Stomach smooth muscle (tissue), 2 donors: ENCODE measurements around the gene MED27.

Experiments used
- H3K27ac ChIP-seq: one replicate; pipeline ENCODE4 v1.7.0; 2013; ENCODE audit warnings: mild to moderate bottlenecking, low read length, inconsistent platforms
- H3K27me3 ChIP-seq, 2 donors: one replicate each; pipeline ENCODE4 v1.7.0; 2013; ENCODE audit warnings: low read length in 2 of 2; ENCODE audit not compliant: insufficient read depth in 2 of 2, control insufficient read depth in 1 of 2
- H3K36me3 ChIP-seq, 2 donors: one replicate each; pipeline ENCODE4 v1.7.0; 2013; ENCODE audit warnings: low read length in 2 of 2; ENCODE audit not compliant: control insufficient read depth in 2 of 2, insufficient read depth in 2 of 2
- H3K4me1 ChIP-seq: one replicate; pipeline ENCODE4 v1.7.0; 2013; ENCODE audit warnings: low read length; ENCODE audit not compliant: control insufficient read depth, insufficient read depth
- H3K4me3 ChIP-seq, 2 donors: one replicate each; pipeline ENCODE4 v1.7.0; 2013; ENCODE audit warnings: low read length in 2 of 2
- H3K9ac ChIP-seq, 2 donors: one replicate each; pipeline ENCODE4 v1.7.0; 2013; ENCODE audit warnings: low read length in 2 of 2, mild to moderate bottlenecking in 1 of 2
- H3K9me3 ChIP-seq, 2 donors: one replicate each; pipeline ENCODE4 v1.7.0; 2013; ENCODE audit warnings: low read length in 2 of 2; ENCODE audit not compliant: control insufficient read depth in 2 of 2
- donor health status: healthy.
- donor health status: Pancreatic carcinoma.

The MED27 gene

DNA sequence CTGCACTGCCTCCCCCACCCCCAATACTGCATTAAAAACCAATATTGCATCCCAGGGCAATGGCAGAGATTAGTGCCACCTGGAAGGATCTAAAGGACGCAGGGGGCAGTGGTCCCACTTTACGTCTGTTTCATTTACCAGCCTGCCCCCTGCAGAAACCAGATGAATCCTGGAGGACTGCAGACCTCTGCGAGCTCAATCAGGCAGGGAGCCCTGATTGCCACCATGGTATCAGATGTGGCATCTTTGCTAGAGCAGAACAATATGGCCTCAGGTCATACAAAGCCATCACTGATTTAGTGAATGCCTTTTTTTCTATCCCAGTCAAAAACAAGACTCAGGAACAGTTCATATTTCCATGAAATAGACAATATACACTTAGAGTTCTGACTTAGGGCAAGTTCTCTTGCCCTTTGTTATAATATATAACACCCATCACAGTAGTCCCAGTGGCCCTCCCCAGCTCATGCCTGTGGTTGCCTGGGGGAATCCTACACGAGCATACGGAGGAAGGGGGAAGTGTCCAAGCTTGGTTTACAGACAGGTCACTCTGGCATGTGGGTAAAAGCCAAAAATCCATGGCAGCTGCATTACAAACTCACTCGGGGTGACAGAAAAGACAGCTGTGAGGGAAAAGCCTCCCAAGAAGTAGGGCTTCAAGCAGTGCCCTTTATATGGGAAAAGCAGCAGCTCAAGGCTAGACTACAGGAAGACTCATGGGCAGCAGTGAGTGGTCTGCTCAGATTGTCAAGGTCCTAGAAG is 85.1 kb downstream of the MED27 start:
- no peak overlapping the region for H3K27ac ChIP-seq

DNA sequence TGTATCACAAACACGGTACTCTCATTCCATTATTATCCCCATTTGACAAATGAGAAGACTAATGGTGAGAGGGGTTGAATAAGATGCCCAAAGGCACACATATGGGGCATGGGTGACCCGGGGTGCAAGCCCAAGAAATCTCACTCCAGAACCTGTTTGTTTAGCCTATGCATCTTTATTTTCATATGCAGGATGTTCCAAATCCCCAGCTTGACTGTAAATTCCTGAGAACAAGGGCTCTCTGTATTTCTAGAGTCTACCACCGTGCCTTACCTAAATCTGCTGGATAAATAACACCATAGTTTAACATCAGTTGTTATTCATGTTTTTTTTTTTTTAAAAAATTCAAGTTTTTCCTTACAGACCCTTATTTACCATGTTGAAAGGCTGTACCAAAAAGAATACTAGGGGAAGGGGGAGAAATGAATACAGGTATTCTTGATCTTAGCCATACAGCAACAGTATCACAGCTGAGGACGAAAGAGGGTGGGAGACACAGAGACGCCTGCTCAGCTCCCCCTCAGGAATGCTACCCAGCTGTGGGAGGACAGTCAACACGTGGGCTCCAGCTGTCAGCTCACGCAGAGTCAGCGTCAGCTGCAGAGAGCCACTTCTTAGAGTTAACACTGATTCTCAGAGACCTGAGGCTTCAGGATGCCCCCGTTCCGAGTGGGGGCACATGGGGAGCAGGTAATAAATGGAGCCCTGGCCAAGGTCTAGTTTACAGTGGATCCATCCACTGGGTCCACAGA is 86.6 kb downstream of the MED27 start:
- no peak overlapping the region for H3K9ac ChIP-seq
- H3K27ac ChIP-seq: no peak overlapping the region
- H3K36me3 ChIP-seq: peaks cover 0 to 5% of the 10 kb centered on the region in 2 donors
- H3K4me1 ChIP-seq: no peaks in the 10 kb centered on the region
- no peaks in the 10 kb centered on the region for H3K27me3 ChIP-seq
- no peaks in the 10 kb centered on the region for H3K9me3 ChIP-seq
- no peak overlapping the region for H3K4me3 ChIP-seq

More for the DNA sequence above, 85.1 kb downstream of the MED27 start:
- H3K4me1 ChIP-seq: no peaks in the 10 kb centered on the region
- H3K9ac ChIP-seq: no peak overlapping the region
- peaks cover 0 to 5% of the 10 kb centered on the region in 2 donors for H3K36me3 ChIP-seq
- H3K4me3 ChIP-seq: no peak overlapping the region
- no peaks in the 10 kb centered on the region for H3K27me3 ChIP-seq
- H3K9me3 ChIP-seq: no peaks in the 10 kb centered on the region

DNA sequence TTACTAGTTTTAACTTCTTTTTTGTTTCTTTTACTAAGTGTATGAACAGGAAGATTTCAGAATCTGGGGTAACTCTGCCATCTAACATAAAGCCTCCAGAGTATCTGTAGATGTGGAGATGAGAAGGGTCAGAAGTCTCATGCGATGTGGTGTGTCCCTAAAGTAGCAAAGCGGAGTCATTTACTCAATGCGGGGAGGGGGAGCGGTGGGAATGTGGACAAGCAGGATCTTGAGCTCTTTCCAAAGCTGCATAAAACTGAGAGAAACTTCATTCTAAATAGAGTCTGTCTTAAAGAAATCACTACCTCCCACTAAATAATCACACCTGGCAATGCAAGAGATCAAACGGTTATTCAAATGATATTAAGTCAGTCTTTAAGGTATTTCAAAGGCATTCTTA is 92.4 kb downstream of the MED27 start:
- no peaks in the 10 kb centered on the region for H3K9me3 ChIP-seq
- H3K4me3 ChIP-seq: no peak overlapping the region
- no peaks in the 10 kb centered on the region for H3K36me3 ChIP-seq
- H3K27ac ChIP-seq: no peak overlapping the region
- H3K27me3 ChIP-seq: no peaks in the 10 kb centered on the region
- H3K9ac ChIP-seq: no peak overlapping the region
- no peaks in the 10 kb centered on the region for H3K4me1 ChIP-seq

DNA sequence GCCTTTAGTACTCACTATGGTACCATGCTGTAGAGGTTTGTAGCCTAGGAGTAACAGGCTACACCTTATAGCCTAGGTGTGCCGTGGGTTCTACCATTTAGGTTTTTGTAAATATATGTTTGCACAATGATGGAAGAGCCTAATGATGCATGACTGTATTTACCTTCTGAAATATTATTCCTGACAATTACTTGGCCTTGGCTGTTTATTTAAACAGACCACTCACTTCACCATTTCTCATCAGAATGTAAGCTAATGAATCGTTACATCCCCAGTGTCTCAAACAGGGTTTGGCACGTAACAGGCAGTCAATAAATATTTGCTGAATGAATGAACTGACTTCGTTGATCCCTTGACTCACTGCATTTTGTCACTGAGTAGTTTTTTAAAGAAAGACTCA is 93.1 kb downstream of the MED27 start:
- no peak overlapping the region for H3K9ac ChIP-seq

DNA sequence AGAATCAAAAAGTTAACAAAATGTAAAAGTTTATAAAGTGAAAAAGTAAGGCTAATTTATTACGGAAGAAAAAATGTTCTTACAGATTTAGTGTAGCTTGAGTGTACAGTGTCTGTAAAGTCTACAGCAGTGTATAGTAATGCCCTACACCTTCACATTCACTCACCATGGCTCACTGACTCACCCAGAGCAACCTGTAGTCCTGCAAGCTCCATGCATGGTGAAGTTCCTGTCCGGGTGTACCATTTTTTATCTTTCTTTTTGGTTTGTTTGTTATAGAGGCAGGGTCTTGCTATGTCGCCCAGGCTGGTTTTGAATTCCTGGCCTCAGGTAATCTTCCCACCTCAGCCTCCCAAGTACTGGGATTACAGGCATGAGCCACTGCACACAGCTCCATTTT is 93.6 kb downstream of the MED27 start:
- H3K27me3 ChIP-seq: no peaks in the 10 kb centered on the region
- no peaks in the 10 kb centered on the region for H3K4me1 ChIP-seq
- H3K9ac ChIP-seq: no peak overlapping the region
- H3K36me3 ChIP-seq: no peaks in the 10 kb centered on the region
- no peak overlapping the region for H3K4me3 ChIP-seq
- no peaks in the 10 kb centered on the region for H3K9me3 ChIP-seq
- H3K27ac ChIP-seq: no peak overlapping the region

More for the DNA sequence above, 93.1 kb downstream of the MED27 start:
- Histone ChIP-seq H3K4me1 (no peaks in the 10 kb centered on the region), H3K27me3 (no peaks in the 10 kb centered on the region), H3K4me3 (no peak overlapping the region), H3K36me3 (no peaks in the 10 kb centered on the region), H3K27ac (no peak overlapping the region), H3K9me3 (no peaks in the 10 kb centered on the region)

DNA sequence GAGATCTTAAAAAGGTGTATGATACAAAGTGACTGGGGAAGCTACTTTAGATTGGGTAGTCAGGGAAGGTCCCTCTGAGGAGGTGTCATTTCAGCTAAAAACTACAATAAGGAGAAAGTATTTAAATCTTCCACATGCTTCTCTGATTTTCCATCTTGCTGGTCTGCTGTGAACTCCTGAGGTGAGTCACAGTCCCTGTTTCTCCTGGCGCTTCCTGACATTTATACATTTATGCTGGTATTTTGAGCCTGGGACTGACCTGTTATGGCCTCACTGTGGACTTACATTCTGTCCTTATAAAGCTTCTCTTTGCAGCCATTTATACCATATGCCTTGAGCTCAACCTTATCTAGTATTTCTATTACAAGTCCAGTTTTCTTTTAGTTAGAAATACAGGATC is 95.1 kb downstream of the MED27 start:
- Histone ChIP-seq H3K9me3 (no peaks in the 10 kb centered on the region), H3K9ac (no peak overlapping the region), H3K27ac (no peak overlapping the region), H3K36me3 (no peaks in the 10 kb centered on the region), H3K4me3 (no peak overlapping the region), H3K4me1 (no peaks in the 10 kb centered on the region), H3K27me3 (no peaks in the 10 kb centered on the region)

DNA sequence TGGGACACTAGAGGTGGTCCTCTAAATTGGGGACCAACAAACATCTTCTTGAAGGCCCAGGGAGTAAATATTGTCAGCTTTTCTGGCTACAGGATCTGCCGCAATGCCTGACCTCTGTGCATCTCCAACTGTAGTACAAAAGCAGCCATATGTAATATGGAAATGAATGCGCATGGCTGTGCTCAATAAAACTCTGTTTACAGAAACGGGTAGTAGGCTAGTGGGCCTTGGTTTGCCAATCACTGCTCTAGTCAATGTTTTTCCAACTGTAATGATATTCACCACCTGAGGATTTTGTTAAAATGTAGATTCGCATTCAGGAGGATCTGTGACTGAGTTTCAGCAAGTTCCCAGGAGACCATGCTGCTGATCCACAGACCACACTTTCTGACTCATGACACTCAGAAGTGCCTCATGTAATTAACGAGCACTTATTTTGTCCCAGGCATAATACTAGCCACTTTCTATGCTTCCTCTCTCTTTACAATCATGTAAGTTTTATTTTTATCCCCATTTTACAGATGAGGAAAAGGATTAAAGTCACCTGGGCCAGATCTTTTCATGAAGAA is 96.9 kb downstream of the MED27 start:
- no peak overlapping the region for H3K9ac ChIP-seq
- H3K27me3 ChIP-seq: no peaks in the 10 kb centered on the region
- H3K27ac ChIP-seq: no peak overlapping the region
- H3K4me1 ChIP-seq: no peaks in the 10 kb centered on the region
- H3K36me3 ChIP-seq: peaks cover 0 to 2% of the 10 kb centered on the region in 2 donors
- no peaks in the 10 kb centered on the region for H3K9me3 ChIP-seq
- H3K4me3 ChIP-seq: no peak overlapping the region

DNA sequence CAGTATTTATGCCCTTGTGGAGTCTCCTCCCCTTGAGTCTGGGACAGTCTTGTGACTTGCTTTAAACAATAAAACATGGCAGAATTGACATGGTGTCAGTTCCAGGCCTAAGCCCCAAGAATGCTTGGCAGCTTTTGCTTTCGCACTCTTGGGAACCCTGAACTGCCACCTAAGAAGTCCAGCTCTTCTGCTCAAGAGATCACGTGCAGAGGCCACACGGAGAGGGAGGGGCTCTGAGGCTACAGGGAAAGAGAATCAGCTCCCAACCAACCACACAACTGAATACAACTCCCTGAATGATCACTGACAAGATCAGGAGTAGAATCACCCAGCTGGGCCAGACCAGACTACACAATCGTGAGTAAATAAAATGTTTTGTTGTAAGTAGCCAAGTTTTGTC is 97.6 kb downstream of the MED27 start:
- Histone ChIP-seq H3K36me3 (peaks cover 0 to 2% of the 10 kb centered on the region in 2 donors), H3K9me3 (no peaks in the 10 kb centered on the region), H3K4me1 (no peaks in the 10 kb centered on the region), H3K9ac (no peak overlapping the region), H3K27me3 (no peaks in the 10 kb centered on the region), H3K4me3 (no peak overlapping the region), H3K27ac (no peak overlapping the region)

DNA sequence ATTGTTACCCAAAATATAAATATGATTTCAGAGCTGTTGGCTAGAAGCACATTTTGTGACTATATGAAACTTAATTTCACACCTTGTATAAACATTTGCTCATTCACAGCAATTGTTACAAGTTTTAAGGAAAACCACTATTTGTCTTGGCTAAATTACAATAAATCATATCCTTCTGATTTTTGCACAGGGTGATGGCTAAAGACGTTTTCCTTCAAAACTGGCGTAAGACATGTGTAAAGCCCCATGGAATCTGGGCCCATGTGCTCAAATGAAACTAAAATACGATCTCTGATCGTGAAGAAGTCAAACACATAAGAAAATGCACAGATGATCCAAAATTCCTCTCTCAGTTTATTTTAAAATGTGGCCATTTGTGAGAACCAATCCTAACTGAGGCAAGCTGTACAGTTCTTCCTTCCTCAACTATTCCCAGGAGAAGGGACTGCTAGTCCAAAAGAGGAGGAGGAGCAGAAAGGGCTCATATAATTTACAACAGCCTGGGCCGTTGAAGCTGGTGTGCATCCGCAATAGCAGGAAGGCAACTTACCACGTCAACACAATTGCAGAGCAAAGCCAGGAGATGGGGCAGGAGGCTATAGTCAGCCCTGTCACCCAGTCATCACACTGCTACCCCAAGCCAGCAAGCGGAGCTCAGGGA is 98.4 kb downstream of the MED27 start:
- Histone ChIP-seq H3K36me3 (peaks cover 0 to 2% of the 10 kb centered on the region in 2 donors), H3K9me3 (no peaks in the 10 kb centered on the region), H3K27me3 (no peaks in the 10 kb centered on the region), H3K27ac (no peak overlapping the region), H3K4me1 (no peaks in the 10 kb centered on the region), H3K9ac (no peak overlapping the region), H3K4me3 (no peak overlapping the region)

DNA sequence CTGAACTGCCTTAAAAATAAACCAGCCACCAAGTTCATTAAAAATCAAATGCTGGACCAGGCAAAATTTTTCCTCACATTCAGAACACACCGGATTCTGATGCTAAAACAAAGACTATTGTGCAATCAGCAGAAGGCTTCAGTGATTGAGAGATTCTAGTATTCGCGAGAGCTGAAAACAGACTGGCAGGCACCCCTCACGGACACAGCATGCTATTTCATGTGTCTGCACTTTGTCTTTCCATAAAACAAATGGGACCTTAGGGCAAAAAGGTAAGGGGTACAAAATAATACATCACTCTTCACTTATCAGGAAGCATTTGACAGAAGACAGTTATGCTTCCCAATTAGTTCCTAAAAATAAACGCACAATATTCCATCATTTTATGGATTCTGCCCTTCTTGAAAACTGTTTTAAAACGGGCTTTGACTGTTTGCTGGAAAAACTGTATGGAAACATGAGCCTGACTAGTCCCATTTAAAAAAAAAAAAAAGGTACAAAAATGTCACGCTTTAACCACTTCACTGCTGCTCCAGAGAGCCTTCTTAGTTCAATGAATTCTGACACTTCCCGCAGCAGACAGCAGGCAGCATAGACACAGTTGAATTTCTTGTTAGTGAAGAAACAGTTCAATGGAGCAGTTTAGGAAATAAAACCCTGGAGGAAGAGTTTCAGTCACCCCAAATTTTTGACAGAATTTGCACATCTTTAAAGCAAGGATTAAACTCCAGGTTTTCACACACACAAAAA is 99.2 kb downstream of the MED27 start:
- H3K9me3 ChIP-seq: no peaks in the 10 kb centered on the region
- H3K4me1 ChIP-seq: no peaks in the 10 kb centered on the region
- H3K4me3 ChIP-seq: no peak overlapping the region
- peaks cover 0 to 2% of the 10 kb centered on the region in 2 donors for H3K36me3 ChIP-seq
- H3K9ac ChIP-seq: no peak overlapping the region
- no peak overlapping the region for H3K27ac ChIP-seq
- no peaks in the 10 kb centered on the region for H3K27me3 ChIP-seq
